CD14-positive monocyte (primary cell): ENCODE data around the gene SLC6A20. TPM values are rescaled to one million over a fixed set of nuclear protein-coding genes. Genes with fewer than 3 reads are reported as not detected.

Source experiments
- DNase-seq, 3 donors: peaks; one replicate each; pipeline ENCODE4 v3.0.0-alpha.2; 2011 to 2022
- H2AFZ ChIP-seq: 2 replicates; pipeline ENCODE4 v1.6.0; 2012; ENCODE audit warnings: mild to moderate bottlenecking, low read depth, low read length, inconsistent platforms; ENCODE audit not compliant: insufficient read depth, poor library complexity, severe bottlenecking
- H3K27ac ChIP-seq, 2 donors: 1 replicate in 1 of 2; 2 replicates in 1 of 2; pipeline ENCODE4 v1.5.1; 2012 to 2013; ENCODE audit warnings: low read length in 2 of 2, control low read depth in 1 of 2, inconsistent platforms in 1 of 2, low read depth in 1 of 2, mild to moderate bottlenecking in 1 of 2
- H3K27me3 ChIP-seq, 2 donors: one replicate each; pipeline versions ENCODE4 v1.6.0 to v1.6.1; 2011 to 2013; ENCODE audit warnings: low read length in 2 of 2; ENCODE audit not compliant: control insufficient read depth in 2 of 2, insufficient read depth in 2 of 2
- H3K36me3 ChIP-seq, 2 donors: replicated peaks in 1 of 2; 1 replicate in 1 of 2; 2 replicates in 1 of 2; pipeline versions ENCODE4 v1.5.1 to v1.6.1; 2012 to 2013; ENCODE audit warnings: low read length in 2 of 2, control low read depth in 1 of 2, inconsistent platforms in 1 of 2, mild to moderate bottlenecking in 1 of 2; ENCODE audit not compliant: insufficient read depth in 2 of 2, control insufficient read depth in 1 of 2
- H3K4me1 ChIP-seq, 2 donors: 1 replicate in 1 of 2; 2 replicates in 1 of 2; pipeline versions ENCODE4 v1.5.1 to v1.6.1; 2012 to 2013; ENCODE audit warnings: low read length in 2 of 2, control low read depth in 1 of 2, inconsistent platforms in 1 of 2, mild to moderate bottlenecking in 1 of 2, moderate library complexity in 1 of 2; ENCODE audit not compliant: insufficient read depth in 2 of 2, control insufficient read depth in 1 of 2
- H3K4me2 ChIP-seq: replicated peaks from 2 replicates; pipeline ENCODE3; 2012; ENCODE audit warnings: low read length, moderate library complexity, mild to moderate bottlenecking; ENCODE audit not compliant: poor library complexity, severe bottlenecking; ENCODE audit errors: extremely low read depth
- H3K4me3 ChIP-seq, 3 experiments: fragments of 200-600 bp in 1 of 3; sonication (generic) in 1 of 3; replicated peaks in 1 of 3; 1 replicate in 2 of 3; 2 replicates in 1 of 3; pipeline ENCODE4 v1.5.1; 2011 to 2013; ENCODE audit warnings: low read length in 3 of 3, mild to moderate bottlenecking in 3 of 3, control low read depth in 2 of 3, low read depth in 2 of 3, inconsistent platforms in 1 of 3, moderate library complexity in 1 of 3
- H3K79me2 ChIP-seq: 2 replicates; pipeline ENCODE4 v1.6.0; 2012; ENCODE audit warnings: mild to moderate bottlenecking, control low read depth, inconsistent platforms, low read length, moderate library complexity; ENCODE audit not compliant: insufficient read depth
- H3K9ac ChIP-seq: 2 replicates; pipeline ENCODE4 v1.6.0; 2017; ENCODE audit warnings: low read length, mild to moderate bottlenecking; ENCODE audit not compliant: insufficient read depth, poor library complexity, severe bottlenecking
- H3K9me3 ChIP-seq, 2 donors: replicated peaks in 1 of 2; 1 replicate in 1 of 2; 2 replicates in 1 of 2; pipeline versions ENCODE4 v1.5.1 to v1.6.1; 2012 to 2013; ENCODE audit warnings: low read length in 2 of 2, control low read depth in 1 of 2; ENCODE audit not compliant: control insufficient read depth in 1 of 2, insufficient read depth in 1 of 2
- H4K20me1 ChIP-seq: 2 replicates; pipeline ENCODE4 v1.6.0; 2012; ENCODE audit warnings: mild to moderate bottlenecking, low read length, control low read depth, moderate library complexity; ENCODE audit not compliant: insufficient read depth
- H3K27ac Mint-ChIP-seq, 7 donors: one replicate each; pipeline ENCODE4 v1.8.0; 2020; ENCODE audit warnings: mild to moderate bottlenecking in 7 of 7, mixed read lengths in 7 of 7, moderate library complexity in 6 of 7, inconsistent platforms in 2 of 7
- H3K27me3 Mint-ChIP-seq, 3 donors: one replicate each; pipeline ENCODE4 v1.8.0; 2021 to 2022; ENCODE audit warnings: low read depth in 3 of 3, mild to moderate bottlenecking in 3 of 3, mixed read lengths in 3 of 3, moderate library complexity in 3 of 3, inconsistent platforms in 1 of 3
- H3K36me3 Mint-ChIP-seq, 2 donors: one replicate each; pipeline ENCODE4 v1.8.0; 2020; ENCODE audit warnings: mixed read lengths in 2 of 2, inconsistent platforms in 1 of 2, mild to moderate bottlenecking in 1 of 2
- H3K4me1 Mint-ChIP-seq: one replicate; pipeline ENCODE4 v1.8.0; 2020; ENCODE audit warnings: mild to moderate bottlenecking, mixed read lengths
- H3K4me3 Mint-ChIP-seq, 2 donors: one replicate each; pipeline ENCODE4 v1.8.0; 2020; ENCODE audit warnings: mild to moderate bottlenecking in 2 of 2, mixed read lengths in 2 of 2, moderate library complexity in 1 of 2
- H3K9me3 Mint-ChIP-seq, 7 donors: one replicate each; pipeline ENCODE4 v1.8.0; 2020 to 2022; ENCODE audit warnings: mixed read lengths in 7 of 7, mild to moderate bottlenecking in 6 of 7, moderate library complexity in 6 of 7, inconsistent platforms in 2 of 7
- WGBS: methylation state at CpG from one replicate; pipeline ENCODE4 v1.1.5; 2013; ENCODE audit warnings: missing lambda C conversion rate; ENCODE audit not compliant: insufficient coverage; 5-methylcytosine and 5-hydroxymethylcytosine counted together
- intact Hi-C, 2 donors: fragments of 100-400 bp; cut with micrococcal nuclease; formaldehyde crosslinking; loops; one replicate each; pipeline versions ENCODE4 v1.15.0 to v1.15.1; 2023
- polyA plus RNA-seq, 3 donors: library from polyadenylated mRNA; depleted of rRNA in 1 of 3; unstranded in 2 of 3; stranded (reverse) in 1 of 3; fragments of 300-500 nt in 2 of 3; fragments of >200 nt in 1 of 3; fragmentation: Illumina TruSeq in 2 of 3; gene quantifications; 1 replicate in 2 of 3; 2 replicates in 1 of 3; pipeline ENCODE4 v1.2.3, GENCODE V29; 2012 to 2021
- TF ChIP-seq, protein P1 (sequence below): fragments of 200-600 bp; IDR thresholded peaks from one replicate; pipeline ENCODE4 v1.8.0; 2022; ENCODE audit warnings: antibody characterized with exemption, mild to moderate bottlenecking

The SLC6A20 gene
- polyA plus RNA-seq, 3 donors: not detected

DNA sequence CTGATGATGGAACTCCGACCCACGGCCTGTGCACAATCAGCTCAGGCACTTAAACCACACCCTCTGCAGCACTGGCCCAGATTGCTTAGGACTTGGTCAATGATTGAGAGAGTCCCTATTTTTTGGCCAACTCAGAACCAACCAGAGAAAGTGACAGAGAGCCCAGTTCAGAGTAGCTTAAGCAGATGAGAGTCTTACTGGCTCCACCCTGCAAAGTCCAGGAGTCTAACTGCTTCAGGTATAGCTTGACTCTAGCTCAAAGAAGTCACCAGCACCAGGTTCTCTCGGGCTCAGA, 20.1 kb downstream of the SLC6A20 start:
- TF ChIP-seq, protein P1, sequence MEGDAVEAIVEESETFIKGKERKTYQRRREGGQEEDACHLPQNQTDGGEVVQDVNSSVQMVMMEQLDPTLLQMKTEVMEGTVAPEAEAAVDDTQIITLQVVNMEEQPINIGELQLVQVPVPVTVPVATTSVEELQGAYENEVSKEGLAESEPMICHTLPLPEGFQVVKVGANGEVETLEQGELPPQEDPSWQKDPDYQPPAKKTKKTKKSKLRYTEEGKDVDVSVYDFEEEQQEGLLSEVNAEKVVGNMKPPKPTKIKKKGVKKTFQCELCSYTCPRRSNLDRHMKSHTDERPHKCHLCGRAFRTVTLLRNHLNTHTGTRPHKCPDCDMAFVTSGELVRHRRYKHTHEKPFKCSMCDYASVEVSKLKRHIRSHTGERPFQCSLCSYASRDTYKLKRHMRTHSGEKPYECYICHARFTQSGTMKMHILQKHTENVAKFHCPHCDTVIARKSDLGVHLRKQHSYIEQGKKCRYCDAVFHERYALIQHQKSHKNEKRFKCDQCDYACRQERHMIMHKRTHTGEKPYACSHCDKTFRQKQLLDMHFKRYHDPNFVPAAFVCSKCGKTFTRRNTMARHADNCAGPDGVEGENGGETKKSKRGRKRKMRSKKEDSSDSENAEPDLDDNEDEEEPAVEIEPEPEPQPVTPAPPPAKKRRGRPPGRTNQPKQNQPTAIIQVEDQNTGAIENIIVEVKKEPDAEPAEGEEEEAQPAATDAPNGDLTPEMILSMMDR: no peak
- no peaks in the 10 kb centered on the region for H3K79me2 ChIP-seq
- intact Hi-C loops: no loop called here
- peaks cover 0 to 1% (median 0%) of the 10 kb centered on the region in 7 donors for H3K9me3 Mint-ChIP-seq
- no peak overlapping the region for H3K4me3 Mint-ChIP-seq
- DNase-seq: no peak
- H3K36me3 Mint-ChIP-seq: no peaks in the 10 kb centered on the region
- H4K20me1 ChIP-seq: no peaks in the 10 kb centered on the region
- H2AFZ ChIP-seq: no peak overlapping the region
- peaks cover 6 to 9% (median 6%) of the 10 kb centered on the region in 3 donors for H3K27me3 Mint-ChIP-seq
- no peaks in the 10 kb centered on the region for H3K4me1 Mint-ChIP-seq
- H3K27me3 ChIP-seq: no peaks in the 10 kb centered on the region
- H3K9me3 ChIP-seq: no peaks in the 10 kb centered on the region
- no peak overlapping the region for H3K9ac ChIP-seq
- WGBS: 80% methylated on average over 1 of the region's 3 CpGs
- no peak overlapping the region for H3K27ac ChIP-seq
- H3K4me2 ChIP-seq: no peak overlapping the region
- H3K36me3 ChIP-seq: no peaks in the 10 kb centered on the region
- H3K4me1 ChIP-seq: no peaks in the 10 kb centered on the region
- no peak overlapping the region for H3K27ac Mint-ChIP-seq
- no peak overlapping the region for H3K4me3 ChIP-seq

GRCh38 chr3:45775571-45776300, 20.6 kb downstream of the SLC6A20 start:
- H3K4me1 Mint-ChIP-seq: no peaks in the 10 kb centered on the region
- H3K27me3 Mint-ChIP-seq: peaks cover 6 to 9% (median 7%) of the 10 kb centered on the region in 3 donors
- Histone ChIP-seq H3K27ac (no peak overlapping the region), H3K27me3 (no peaks in the 10 kb centered on the region), H4K20me1 (no peaks in the 10 kb centered on the region), H3K36me3 (no peaks in the 10 kb centered on the region), H2AFZ (no peak overlapping the region), H3K9ac (no peak overlapping the region), H3K79me2 (no peaks in the 10 kb centered on the region), H3K4me3 (no peak overlapping the region), H3K4me1 (no peaks in the 10 kb centered on the region), H3K9me3 (no peaks in the 10 kb centered on the region), H3K4me2 (no peak overlapping the region)
- WGBS: 94% methylated on average over 17 of the region's 17 CpGs
- H3K9me3 Mint-ChIP-seq: peaks cover 0 to 1% (median 0%) of the 10 kb centered on the region in 7 donors
- no peak overlapping the region for H3K27ac Mint-ChIP-seq
- intact Hi-C loops: no loop called here
- H3K36me3 Mint-ChIP-seq: no peaks in the 10 kb centered on the region
- TF ChIP-seq, protein P1: no peak
- no peak overlapping the region for H3K4me3 Mint-ChIP-seq
- DNase-seq: no peak
